Fibroblast of upper back skin (primary cell): ENCODE measurements around the gene HDAC8.
"Not testable (repeated sequence)": the region's sequence is repeated elsewhere in the genome, so short reads cannot be mapped to it uniquely, and the experiment has no call there.

ENCODE experiments used
- DNase-seq: peaks from one replicate; pipeline ENCODE4 v3.0.0-alpha.2; 2013

The HDAC8 gene

GRCh38 chrX:72368796-72369195, 203.8 kb downstream of the HDAC8 start:
- DNase-seq: no peak

- no peak for DNase-seq
These were observed 205.1 kb downstream of the HDAC8 start for GRCh38 chrX:72367516-72367915.

- DNase-seq: no peak
These were observed 205.8 kb downstream of the HDAC8 start for GRCh38 chrX:72366701-72367454.

- no peak for DNase-seq
These were observed 206.5 kb downstream of the HDAC8 start for GRCh38 chrX:72366178-72366577.

- DNase-seq: no peak
These were observed 207.5 kb downstream of the HDAC8 start for GRCh38 chrX:72365126-72365525.

- no peak for DNase-seq
These were observed 212.3 kb downstream of the HDAC8 start for GRCh38 chrX:72360326-72360725.

- DNase-seq: no peak
These were observed 214.3 kb downstream of the HDAC8 start for GRCh38 chrX:72358313-72358712.

- no peak for DNase-seq
These were observed 219.9 kb downstream of the HDAC8 start for GRCh38 chrX:72352786-72353185.

- peak; percentile 80 for DNase-seq
These were observed 220.9 kb downstream of the HDAC8 start for GRCh38 chrX:72351606-72352334.

GRCh38 chrX:72349190-72349589, 223.5 kb downstream of the HDAC8 start:
- DNase-seq: no peak

- no peak for DNase-seq
These were observed 224.2 kb downstream of the HDAC8 start for GRCh38 chrX:72348247-72348979.

GRCh38 chrX:72347366-72347765, 225.3 kb downstream of the HDAC8 start:
- no peak for DNase-seq

GRCh38 chrX:72346302-72346949, 226.2 kb downstream of the HDAC8 start:
- DNase-seq: no peak

- DNase-seq: no peak
These were observed 232.0 kb downstream of the HDAC8 start for GRCh38 chrX:72340626-72341025.

- DNase-seq: no peak
These were observed 232.6 kb downstream of the HDAC8 start for GRCh38 chrX:72340041-72340440.

- DNase-seq: no peak
These were observed 242.5 kb downstream of the HDAC8 start for GRCh38 chrX:72330131-72330530.

GRCh38 chrX:72326605-72327300, 245.9 kb downstream of the HDAC8 start:
- no peak for DNase-seq

GRCh38 chrX:72319651-72320050, 253.0 kb downstream of the HDAC8 start:
- DNase-seq: not testable (repeated sequence)

GRCh38 chrX:72317139-72317538, 255.5 kb downstream of the HDAC8 start:
- DNase-seq: no peak

GRCh38 chrX:72316408-72317110, 256.1 kb downstream of the HDAC8 start:
- no peak for DNase-seq

- DNase-seq: no peak
These were observed 257.8 kb downstream of the HDAC8 start for GRCh38 chrX:72314881-72315280.
